Stomach smooth muscle (tissue), 2 donors: Measurements from ENCODE around the gene BHMT.

Experiments
- H3K27ac ChIP-seq: one replicate; pipeline ENCODE4 v1.7.0; 2013; ENCODE audit warnings: mild to moderate bottlenecking, low read length, inconsistent platforms
- H3K27me3 ChIP-seq, 2 donors: one replicate each; pipeline ENCODE4 v1.7.0; 2013; ENCODE audit warnings: low read length in 2 of 2; ENCODE audit not compliant: insufficient read depth in 2 of 2, control insufficient read depth in 1 of 2
- H3K36me3 ChIP-seq, 2 donors: one replicate each; pipeline ENCODE4 v1.7.0; 2013; ENCODE audit warnings: low read length in 2 of 2; ENCODE audit not compliant: control insufficient read depth in 2 of 2, insufficient read depth in 2 of 2
- H3K4me1 ChIP-seq: one replicate; pipeline ENCODE4 v1.7.0; 2013; ENCODE audit warnings: low read length; ENCODE audit not compliant: control insufficient read depth, insufficient read depth
- H3K4me3 ChIP-seq, 2 donors: one replicate each; pipeline ENCODE4 v1.7.0; 2013; ENCODE audit warnings: low read length in 2 of 2
- H3K9ac ChIP-seq, 2 donors: one replicate each; pipeline ENCODE4 v1.7.0; 2013; ENCODE audit warnings: low read length in 2 of 2, mild to moderate bottlenecking in 1 of 2
- H3K9me3 ChIP-seq, 2 donors: one replicate each; pipeline ENCODE4 v1.7.0; 2013; ENCODE audit warnings: low read length in 2 of 2; ENCODE audit not compliant: control insufficient read depth in 2 of 2
- donor health status: healthy.
- donor health status: Pancreatic carcinoma.

BHMT gene

DNA sequence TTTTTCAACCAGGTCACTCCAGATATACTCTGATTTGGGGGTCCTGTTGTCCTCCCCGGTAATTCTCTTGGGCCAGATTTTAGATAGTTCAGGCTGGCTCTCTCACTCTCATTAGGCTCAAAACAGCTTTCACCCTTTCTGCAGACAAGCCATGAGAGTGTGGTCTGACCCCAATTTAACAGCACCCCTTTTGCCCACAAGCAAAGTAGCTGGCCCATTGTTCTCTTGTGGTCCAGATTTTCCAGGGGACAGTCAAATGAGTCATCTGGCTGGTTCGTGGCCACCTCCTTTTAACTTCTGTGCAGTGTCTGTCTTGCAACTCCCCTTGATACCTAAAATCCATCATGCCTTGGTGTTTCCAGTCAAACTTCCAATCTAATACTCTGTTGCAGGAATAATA is 25.5 kb upstream of the BHMT start:
- Histone ChIP-seq H3K9ac (no peak overlapping the region), H3K4me3 (no peak overlapping the region), H3K36me3 (peaks cover 0 to 3% of the 10 kb centered on the region in 2 donors), H3K27me3 (no peaks in the 10 kb centered on the region), H3K27ac (no peak overlapping the region), H3K4me1 (no peaks in the 10 kb centered on the region), H3K9me3 (no peaks in the 10 kb centered on the region)

DNA sequence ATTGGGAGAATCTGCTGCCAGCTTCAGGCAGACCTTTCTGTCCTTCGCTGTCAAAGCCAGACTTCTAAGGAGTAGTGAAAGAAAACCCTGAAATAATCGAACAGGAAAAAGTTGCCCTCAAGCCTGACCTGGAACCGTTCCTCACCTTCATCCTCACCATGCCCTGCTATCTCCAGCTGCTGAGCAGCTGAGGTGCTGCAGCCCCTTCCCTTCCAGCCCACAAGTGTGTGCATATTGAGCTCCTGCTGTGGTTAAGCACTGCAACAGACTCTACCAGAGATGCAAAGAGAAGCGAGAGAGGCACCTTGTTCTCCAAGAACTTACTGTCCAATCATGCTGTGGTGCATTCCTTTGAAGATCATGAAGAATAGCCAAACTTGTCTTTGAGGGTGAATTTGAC is 23.1 kb upstream of the BHMT start:
- no peaks in the 10 kb centered on the region for H3K4me1 ChIP-seq
- no peak overlapping the region for H3K27ac ChIP-seq
- H3K4me3 ChIP-seq, result no peak overlapping the region
- no peaks in the 10 kb centered on the region for H3K9me3 ChIP-seq
- H3K36me3 ChIP-seq, result no peaks in the 10 kb centered on the region
- H3K9ac ChIP-seq, result no peak overlapping the region
- no peaks in the 10 kb centered on the region for H3K27me3 ChIP-seq

DNA sequence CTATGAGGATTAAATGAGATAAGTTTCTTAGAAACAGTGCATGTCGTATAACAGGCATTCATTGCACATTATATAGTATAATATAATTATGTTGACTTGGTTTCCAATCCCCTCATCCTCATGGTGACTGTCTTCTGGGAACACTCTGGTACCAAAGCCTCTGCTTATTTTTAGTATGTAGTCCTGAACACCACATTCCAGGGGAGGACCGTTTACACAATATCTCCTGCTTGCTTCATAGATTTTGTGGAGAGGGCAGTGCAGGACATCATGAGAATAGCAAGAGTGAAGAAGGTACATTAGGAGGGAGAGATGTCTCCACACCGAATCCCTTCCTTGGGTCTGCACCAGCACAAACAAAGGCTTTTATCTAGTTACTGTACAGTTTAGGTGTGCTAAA is 20.5 kb upstream of the BHMT start:
- Histone ChIP-seq H3K4me3 (no peak overlapping the region), H3K9ac (no peak overlapping the region)

DNA sequence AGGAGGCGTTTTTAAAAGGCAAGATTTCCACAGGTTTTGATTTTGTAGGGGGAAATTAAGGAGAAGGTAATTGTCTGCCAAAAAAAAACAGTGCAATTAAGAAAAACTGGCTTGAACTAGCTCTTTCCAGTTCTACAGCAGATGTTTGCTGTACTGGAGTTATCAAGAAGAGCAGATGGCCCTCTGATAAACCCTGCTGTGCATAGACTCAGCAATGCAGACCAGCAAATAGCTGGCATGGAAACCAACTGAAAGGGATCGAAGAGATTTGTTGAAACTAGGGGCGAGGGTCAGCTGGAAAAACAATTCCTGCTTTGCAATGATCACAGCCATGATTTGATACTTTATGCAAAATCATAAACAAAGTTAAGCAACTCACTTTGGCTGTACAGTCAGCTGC is 17.8 kb upstream of the BHMT start:
- no peak overlapping the region for H3K4me3 ChIP-seq
- no peak overlapping the region for H3K27ac ChIP-seq
- no peaks in the 10 kb centered on the region for H3K9me3 ChIP-seq
- H3K27me3 ChIP-seq, result no peaks in the 10 kb centered on the region
- H3K36me3 ChIP-seq, result no peaks in the 10 kb centered on the region
- H3K4me1 ChIP-seq, result no peaks in the 10 kb centered on the region
- H3K9ac ChIP-seq, result no peak overlapping the region

More for the DNA sequence above, 20.5 kb upstream of the BHMT start:
- Histone ChIP-seq H3K4me1 (no peaks in the 10 kb centered on the region), H3K27me3 (no peaks in the 10 kb centered on the region), H3K9me3 (no peaks in the 10 kb centered on the region), H3K36me3 (no peaks in the 10 kb centered on the region), H3K27ac (no peak overlapping the region)

DNA sequence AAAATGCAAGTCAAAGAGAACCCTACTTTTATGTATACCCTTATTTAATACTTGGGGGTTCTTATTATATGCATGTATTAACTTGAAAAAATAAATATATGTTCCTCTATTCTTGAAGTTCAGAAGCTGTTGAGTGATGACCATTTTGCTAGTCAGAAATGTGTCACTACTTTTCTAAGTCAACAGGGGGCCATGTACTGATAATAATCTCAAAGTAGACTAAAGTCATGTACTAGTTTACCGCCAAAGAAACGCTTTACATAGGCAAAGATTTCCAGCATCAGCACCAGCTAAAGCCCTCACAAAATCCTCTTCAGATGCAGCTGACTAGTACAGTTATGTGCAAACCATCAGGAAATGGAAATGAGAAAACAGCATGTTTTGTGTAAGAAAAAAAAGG is 5.7 kb upstream of the BHMT start:
- H3K27me3 ChIP-seq, result no peaks in the 10 kb centered on the region
- H3K36me3 ChIP-seq, result no peaks in the 10 kb centered on the region
- no peaks in the 10 kb centered on the region for H3K9me3 ChIP-seq
- H3K4me1 ChIP-seq, result peaks cover 7% of the 10 kb centered on the region
- no peak overlapping the region for H3K27ac ChIP-seq
- H3K9ac ChIP-seq, result no peak overlapping the region
- no peak overlapping the region for H3K4me3 ChIP-seq

DNA sequence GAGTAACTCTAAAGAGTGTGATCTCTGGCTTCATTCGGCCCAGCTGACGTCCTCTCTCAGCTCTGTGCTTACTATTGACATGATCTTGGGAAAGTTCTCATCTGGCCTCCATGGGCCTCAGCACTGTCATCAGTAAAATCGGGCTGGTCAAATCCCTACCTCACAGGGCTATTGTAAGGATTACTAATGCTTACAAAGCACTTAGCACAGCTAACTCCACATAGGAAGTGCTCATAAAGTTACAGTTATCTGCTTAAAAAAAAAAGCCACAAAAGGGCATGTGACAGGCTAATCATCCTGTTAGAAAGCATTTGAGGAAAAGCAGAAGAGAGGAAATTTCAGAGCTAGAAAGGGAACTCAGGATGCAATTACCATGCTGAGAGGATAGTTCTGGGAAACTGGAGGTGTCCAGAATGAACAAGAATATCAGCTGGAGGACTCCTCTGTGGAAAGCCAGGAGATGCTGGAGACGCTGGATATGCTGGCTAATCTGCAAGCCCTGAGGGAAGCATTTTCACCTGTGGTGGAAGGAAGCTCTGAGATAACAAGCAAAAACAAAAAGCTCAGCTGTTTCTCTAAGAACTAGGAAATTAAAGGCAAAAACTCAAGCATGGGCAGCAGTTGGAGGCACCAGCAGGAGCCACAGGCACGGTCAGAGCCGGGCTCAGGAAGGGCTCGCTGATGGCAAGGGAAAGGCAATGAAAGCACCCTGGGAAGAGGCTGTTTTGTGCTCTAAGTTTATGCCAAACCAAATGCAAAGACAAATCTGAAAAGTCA is 4.4 kb upstream of the BHMT start:
- Histone ChIP-seq H3K27me3 (peaks cover 12% of the 10 kb centered on the region in 2 donors), H3K9me3 (no peaks in the 10 kb centered on the region), H3K4me1 (peaks cover 12% of the 10 kb centered on the region), H3K9ac (no peak overlapping the region), H3K4me3 (no peak overlapping the region), H3K27ac (no peak overlapping the region), H3K36me3 (no peaks in the 10 kb centered on the region)

DNA sequence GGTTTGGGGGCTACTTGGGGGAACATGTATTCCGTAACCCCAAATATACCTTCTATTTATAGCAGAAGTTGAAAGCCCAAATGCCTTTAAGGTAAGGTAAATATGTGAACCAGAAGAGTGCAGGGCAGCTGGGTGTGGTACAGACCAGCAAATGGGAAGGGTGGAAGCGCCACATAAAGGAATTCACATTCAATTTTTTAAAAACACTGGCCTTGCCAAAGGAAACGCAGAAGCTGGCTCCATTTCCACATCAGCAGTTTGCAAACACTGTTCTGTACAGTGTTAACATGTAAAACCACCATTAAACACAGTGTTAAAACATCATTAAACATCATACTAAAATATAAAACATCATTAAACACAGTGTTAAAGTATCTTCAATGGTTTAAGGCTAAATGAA is 3.5 kb upstream of the BHMT start:
- Histone ChIP-seq H3K27ac (no peak overlapping the region), H3K27me3 (peaks cover 19 to 20% of the 10 kb centered on the region in 2 donors), H3K9ac (no peak overlapping the region), H3K9me3 (no peaks in the 10 kb centered on the region), H3K4me1 (peaks cover 15% of the 10 kb centered on the region), H3K4me3 (peak overlapping the region in 1 of 2 donors; percentile 3), H3K36me3 (no peaks in the 10 kb centered on the region)

DNA sequence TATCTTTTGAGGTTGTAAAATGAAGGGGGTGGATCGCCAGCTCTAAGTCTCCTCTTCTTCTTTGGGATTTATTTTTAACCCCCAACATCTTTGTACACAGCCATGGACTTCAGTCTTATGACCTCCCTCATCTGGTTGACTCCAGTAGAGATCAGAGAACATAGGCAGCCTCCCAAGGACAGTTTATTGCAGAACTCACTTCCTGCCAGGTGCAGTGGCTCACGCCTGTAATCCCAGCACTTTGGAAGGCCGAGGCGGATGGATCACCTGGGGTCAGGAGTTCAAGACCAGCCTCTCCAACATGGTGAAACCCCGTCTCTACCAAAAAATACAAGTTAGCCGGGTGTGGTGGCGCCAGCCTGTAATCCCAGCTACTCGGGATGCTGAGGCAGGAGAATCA is 2.8 kb upstream of the BHMT start:
- peaks cover 19 to 20% of the 10 kb centered on the region in 2 donors for H3K27me3 ChIP-seq
- no peak overlapping the region for H3K27ac ChIP-seq
- no peak overlapping the region for H3K9ac ChIP-seq
- H3K4me1 ChIP-seq, result peaks cover 15% of the 10 kb centered on the region
- H3K9me3 ChIP-seq, result no peaks in the 10 kb centered on the region
- no peaks in the 10 kb centered on the region for H3K36me3 ChIP-seq
- H3K4me3 ChIP-seq, result no peak overlapping the region

DNA sequence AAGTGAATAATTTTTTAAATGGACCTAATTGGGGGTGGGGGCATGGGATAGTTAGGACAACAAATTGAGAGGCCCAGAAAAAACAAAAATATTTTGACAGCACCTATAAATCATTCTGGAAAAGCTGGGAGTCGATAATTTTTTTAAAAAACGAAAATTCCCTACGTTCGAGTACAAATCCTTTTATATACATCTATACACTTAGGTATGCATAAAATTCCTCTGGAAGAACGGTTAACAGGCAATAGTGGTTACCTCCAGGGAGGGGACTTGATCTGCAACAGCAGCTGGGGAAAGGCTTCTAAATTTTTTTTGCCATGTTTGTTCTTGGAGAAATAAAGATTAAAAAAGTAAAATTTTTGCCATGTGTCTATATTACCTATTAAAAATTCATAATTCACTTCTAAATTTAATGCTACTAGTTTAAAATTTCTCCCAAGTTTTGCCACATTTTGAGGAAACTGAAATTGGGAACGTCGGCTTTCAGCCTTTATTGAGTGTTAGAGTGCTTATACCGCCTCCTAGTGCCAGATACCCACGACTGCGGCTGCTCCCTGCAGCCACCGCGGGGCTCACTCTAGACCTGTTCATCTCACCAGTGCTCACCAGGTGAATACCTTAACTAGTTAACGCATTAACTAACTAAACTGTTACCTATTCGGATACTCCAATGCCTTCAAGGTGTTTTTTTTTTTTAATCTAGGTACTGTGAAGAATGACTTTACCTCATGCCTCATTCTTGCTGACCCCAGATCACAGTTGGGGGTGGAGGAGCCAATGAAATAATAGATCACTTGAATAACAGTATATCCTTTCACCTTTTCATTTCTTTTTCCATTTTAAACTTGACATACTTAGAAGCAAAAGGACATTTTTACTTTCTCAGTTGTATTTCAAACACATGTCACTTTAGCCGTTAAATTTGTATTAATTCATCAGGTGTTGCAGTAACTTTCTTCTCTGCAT is 1.8 kb upstream of the BHMT start:
- Histone ChIP-seq H3K36me3 (no peaks in the 10 kb centered on the region), H3K9ac (no peak overlapping the region), H3K27ac (no peak overlapping the region), H3K9me3 (no peaks in the 10 kb centered on the region), H3K4me1 (peaks cover 15% of the 10 kb centered on the region), H3K27me3 (peaks cover 19 to 20% of the 10 kb centered on the region in 2 donors), H3K4me3 (no peak overlapping the region)

DNA sequence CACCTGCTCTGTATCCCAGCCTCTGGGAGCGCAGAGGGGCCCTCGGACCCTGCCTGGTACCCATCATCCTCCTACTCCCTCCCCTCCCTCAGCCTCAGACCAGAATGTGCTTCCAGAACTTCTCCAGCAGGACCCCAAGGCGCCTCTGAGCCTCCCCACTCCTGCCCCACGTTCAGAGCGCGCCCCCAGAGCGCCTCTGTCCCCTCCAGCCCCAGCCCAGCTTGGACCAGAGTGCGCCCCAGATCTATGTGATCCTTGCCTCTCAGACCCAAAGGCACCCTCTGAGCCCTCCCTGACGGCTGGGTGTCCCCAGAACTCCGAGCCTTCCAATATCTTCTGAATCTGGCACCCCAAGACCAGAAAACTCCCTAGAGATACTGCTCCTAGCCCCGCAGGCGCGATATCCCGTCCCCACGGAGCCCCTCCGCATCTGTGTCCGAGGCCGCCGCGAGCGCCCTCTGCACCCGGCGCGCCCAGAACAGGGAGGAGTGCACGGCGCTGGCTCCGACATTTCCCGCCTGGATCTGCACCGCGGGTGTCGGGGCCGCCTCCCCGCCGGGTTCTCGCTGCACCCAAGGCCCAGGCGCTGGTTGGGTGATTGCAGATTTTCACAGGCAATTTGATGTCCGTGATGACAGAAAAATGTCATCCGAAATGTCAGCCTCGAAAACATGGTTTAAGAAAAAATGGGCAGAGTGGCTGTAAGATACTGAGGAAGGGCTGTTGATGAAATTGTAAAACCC is 522 bp downstream of the BHMT start:
- peaks cover 15% of the 10 kb centered on the region for H3K4me1 ChIP-seq
- no peak overlapping the region for H3K4me3 ChIP-seq
- H3K27me3 ChIP-seq, result peaks cover 19 to 20% of the 10 kb centered on the region in 2 donors

More for the DNA sequence above, 522 bp downstream of the BHMT start:
- no peaks in the 10 kb centered on the region for H3K9me3 ChIP-seq
- no peak overlapping the region for H3K27ac ChIP-seq
- no peak overlapping the region for H3K9ac ChIP-seq
- no peaks in the 10 kb centered on the region for H3K36me3 ChIP-seq
